Hematopoietic multipotent progenitor cell treated with erythropoietin and hydrocortisone succinate and interleukin-3 and kit ligand, for 17 days (in vitro differentiated cells): ENCODE data around the gene SNX27.
"Not testable (repeated sequence)": the region's sequence is repeated elsewhere in the genome, so short reads cannot be mapped to it uniquely, and the experiment has no call there.

Experiments
- DNase-seq: peaks from one replicate; pipeline ENCODE4 v3.0.0-alpha.2; 2015; ENCODE audit warnings: low spot score

The SNX27 gene

DNA sequence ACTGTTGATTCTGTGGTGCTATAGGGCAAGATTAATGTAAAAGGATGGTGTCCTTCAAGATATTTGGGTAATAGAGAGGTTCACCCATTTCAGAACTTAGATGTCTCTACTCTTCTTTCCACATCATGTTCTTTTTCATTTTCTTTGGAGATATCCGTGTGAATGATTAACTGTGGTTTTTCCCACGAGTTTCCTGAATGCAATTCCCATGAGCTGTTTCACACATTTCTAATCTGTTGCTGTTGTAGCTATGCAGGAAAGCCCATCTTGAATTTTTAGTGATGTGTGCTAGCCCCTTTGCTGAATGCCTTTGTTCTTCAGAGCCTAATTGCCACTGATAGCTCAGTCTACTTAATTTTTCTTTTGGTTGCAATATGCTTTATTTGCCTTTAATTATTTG lies 27.6 kb downstream of the SNX27 start:
- no peak for DNase-seq

DNA sequence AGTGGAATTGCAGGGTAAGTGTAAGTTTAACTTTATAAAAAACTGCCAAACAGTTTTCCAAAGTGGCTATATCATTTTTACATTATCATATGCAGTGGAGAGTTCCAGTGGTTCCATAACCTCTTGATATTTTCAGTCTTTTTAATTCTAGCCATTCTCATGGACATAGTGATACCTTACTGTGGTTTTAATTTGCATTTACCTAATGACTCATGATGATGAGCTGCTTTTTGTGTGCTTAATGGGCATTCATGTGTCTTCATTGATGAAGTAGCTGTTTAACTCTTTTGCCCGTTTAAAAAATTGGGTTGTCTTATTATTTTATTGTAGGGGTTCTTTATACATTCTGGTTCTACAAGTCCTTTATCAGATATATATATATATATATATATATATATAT lies 29.4 kb downstream of the SNX27 start:
- DNase-seq, result no peak

- DNase-seq, result not testable (repeated sequence)
Measured at GRCh38 chr1:151643085-151643484, 31.2 kb downstream of the SNX27 start.

GRCh38 chr1:151644001-151644400 lies 32.2 kb downstream of the SNX27 start:
- DNase-seq, result no peak

GRCh38 chr1:151653397-151653796 lies 41.5 kb downstream of the SNX27 start:
- DNase-seq, result no peak

DNA sequence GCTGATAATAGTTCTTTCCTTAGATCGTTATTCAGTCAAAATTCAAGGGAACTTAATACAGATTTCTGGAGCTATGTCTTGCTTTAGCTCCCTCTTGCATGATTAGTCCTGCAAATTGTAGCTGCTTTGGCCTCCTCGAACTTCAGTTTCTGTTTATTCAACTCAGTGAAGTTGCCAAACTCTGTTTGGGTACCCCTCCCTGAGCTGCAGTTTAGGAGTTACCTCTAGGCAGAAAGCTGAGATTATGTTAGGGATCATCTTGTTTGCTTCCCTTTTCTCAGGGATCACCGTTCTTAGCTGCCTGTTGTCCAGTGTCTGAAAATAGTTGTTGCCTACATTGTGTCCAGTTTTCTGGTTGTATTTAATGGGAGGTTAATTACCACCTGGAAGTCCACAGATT lies 43.5 kb downstream of the SNX27 start:
- no peak for DNase-seq

DNA sequence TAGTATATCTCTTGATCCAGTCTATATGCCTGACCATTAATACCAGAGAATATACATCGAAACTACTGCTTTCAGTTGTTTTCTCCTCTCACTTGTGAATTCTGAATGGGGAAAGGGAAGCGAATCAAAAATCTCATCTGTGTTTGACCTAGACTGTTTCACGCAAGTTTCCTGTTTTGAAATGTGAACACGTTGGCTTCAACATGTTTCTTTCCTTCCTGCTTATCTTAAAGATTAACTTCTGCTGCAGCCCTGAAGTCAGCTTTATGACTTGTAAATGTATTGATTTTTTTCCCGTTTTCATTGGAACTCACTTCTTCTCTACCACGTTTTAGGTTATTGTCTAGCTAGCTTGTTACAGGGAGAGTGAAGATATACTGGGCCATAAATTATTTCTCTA lies 49.9 kb downstream of the SNX27 start:
- DNase-seq, result no peak

GRCh38 chr1:151668090-151668489 lies 56.2 kb downstream of the SNX27 start:
- no peak for DNase-seq

- not testable (repeated sequence) for DNase-seq
Measured at GRCh38 chr1:151670036-151670675, 58.3 kb downstream of the SNX27 start.

GRCh38 chr1:151673407-151673806 lies 61.6 kb downstream of the SNX27 start:
- no peak for DNase-seq

GRCh38 chr1:151680391-151680790 lies 68.5 kb downstream of the SNX27 start:
- DNase-seq, result no peak

DNA sequence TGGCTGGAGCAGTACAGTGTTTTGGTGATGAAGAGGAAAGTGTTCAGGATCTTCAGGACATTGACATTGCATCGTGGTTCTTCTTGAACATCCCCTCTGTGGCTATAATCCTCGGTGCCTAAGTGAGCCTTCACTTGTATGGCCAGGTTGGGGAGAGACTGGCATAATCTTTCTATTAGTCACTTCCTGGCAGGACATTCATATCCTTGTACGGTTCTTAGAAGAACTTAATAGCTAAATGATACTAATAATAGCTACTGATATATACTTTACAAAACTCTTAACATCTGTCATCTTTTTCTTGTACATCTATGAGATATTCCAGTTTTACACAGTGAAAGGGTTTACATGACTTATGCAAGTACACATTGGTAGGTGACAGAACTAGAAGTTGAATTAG lies 69.0 kb downstream of the SNX27 start:
- DNase-seq, result no peak

DNA sequence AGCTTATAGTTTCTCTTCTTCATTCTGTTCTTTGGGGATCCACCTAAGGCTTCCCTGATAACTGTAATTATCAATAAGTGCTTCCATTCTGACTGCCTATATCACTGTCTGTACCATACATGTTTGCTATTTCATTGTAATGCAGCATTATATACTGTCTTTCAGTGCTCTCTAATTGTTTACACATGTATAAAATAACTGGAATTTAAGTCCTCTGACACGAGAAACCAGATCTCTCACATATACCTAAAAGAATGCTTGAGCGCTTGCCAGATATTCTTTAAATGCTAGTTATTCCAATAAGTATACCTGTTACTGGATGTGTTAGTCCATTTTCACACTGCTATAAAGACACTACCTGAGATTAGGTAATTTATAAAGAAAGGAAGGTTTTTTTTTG lies 70.1 kb downstream of the SNX27 start:
- DNase-seq, result no peak

DNA sequence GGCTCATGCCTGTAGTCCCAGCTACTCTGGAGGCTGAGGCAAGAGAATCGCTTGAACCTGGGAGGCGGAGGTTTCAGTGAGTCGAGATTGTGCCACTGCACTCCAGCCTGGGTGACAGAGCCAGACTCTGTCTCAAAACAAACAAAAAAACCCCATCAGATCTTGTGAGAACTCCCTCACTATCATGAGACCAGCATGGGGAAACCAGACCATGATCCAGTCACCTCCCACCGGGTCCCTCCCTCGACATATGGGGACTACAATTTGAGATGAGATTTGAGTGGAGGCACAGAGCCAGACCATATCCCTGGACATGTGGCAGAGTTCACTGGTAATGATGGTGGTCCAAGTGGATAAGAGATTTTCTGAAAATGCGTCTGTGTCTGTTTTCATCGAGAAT lies 71.1 kb downstream of the SNX27 start:
- not testable (repeated sequence) for DNase-seq

GRCh38 chr1:151684128-151684527 lies 72.3 kb downstream of the SNX27 start:
- no peak for DNase-seq

GRCh38 chr1:151686561-151686960 lies 74.7 kb downstream of the SNX27 start:
- DNase-seq, result no peak

- DNase-seq, result no peak
Measured at GRCh38 chr1:151689494-151689893, 77.6 kb downstream of the SNX27 start.

- no peak for DNase-seq
Measured at GRCh38 chr1:151692226-151692625, 80.4 kb downstream of the SNX27 start.

DNA sequence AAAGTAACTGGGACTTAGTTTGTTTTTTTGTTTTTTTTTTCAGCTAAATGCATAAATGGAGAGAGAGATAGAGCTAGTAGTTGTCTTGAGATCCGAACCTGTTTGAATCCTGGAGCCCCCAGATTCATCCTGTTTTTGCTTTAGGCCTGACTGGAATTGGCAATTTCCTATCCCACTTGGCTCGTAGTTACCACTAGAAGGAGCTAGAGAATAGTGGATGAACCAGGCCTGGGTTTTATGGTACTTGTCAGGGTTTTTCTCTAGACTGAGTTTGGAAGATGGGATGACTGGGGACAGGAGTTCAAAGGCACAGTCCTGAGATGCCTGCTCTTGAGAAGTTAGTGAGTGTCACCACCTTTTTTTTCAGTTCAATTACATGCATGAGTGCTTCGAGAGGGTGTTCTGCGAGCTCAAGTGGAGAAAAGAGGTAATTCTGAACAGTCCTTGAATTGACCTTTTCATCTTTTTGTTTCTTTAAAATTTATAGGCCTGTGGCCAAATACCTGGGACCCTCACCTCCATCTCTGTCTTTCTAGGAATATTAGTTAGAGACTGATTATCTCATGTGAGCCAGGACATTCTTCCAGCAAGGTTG lies 81.3 kb downstream of the SNX27 start:
- peak; percentile 46 for DNase-seq

DNA sequence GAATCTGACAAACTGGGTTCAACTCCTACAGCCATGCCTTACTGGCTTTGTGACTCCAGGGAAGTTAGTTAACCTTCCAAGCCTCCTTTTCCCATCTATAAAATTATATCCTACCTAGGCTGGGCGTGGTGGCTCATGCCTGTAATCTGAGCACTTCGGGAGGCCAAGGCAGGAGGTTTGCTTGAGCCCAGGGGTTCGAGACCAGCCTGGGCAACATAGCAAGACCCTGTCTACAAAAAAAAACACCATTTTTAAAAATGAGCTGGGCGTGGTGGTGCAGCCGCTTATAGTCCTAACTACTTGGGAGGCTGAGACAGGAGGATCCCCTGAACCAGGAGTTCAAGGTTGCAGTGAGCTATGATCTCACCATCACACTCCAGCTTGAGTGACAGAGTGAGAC lies 89.7 kb downstream of the SNX27 start:
- DNase-seq, result no peak

- no peak for DNase-seq
Measured at GRCh38 chr1:151702936-151703335, 91.1 kb downstream of the SNX27 start.

- no peak for DNase-seq
Measured at GRCh38 chr1:151703813-151704212, 92.0 kb downstream of the SNX27 start.

GRCh38 chr1:151704246-151704645 lies 92.4 kb downstream of the SNX27 start:
- DNase-seq, result no peak

GRCh38 chr1:151705146-151705545 lies 93.3 kb downstream of the SNX27 start:
- no peak for DNase-seq
